ENCODE results near the gene RGS3.

Gene RGS3

GRCh38 chr9:113558632-113559502, 95.3 kb downstream of the RGS3 start:
- DNase-seq, result peak; percentile 48

- DNase-seq, result no peak
These were observed 96.6 kb downstream of the RGS3 start for GRCh38 chr9:113559834-113560800.

GRCh38 chr9:113562653-113563381, 99.3 kb downstream of the RGS3 start:
- no peak for DNase-seq

GRCh38 chr9:113563826-113564497, 100.4 kb downstream of the RGS3 start:
- DNase-seq, result no peak

- DNase-seq, result no peak
These were observed 101.1 kb downstream of the RGS3 start for GRCh38 chr9:113564498-113565237.

GRCh38 chr9:113566016-113566711, 102.6 kb downstream of the RGS3 start:
- no peak for DNase-seq

- no peak for DNase-seq
These were observed 103.2 kb downstream of the RGS3 start for GRCh38 chr9:113566712-113567071.

GRCh38 chr9:113567361-113568080, 104.0 kb downstream of the RGS3 start:
- DNase-seq, result no peak

GRCh38 chr9:113568081-113568435, 104.5 kb downstream of the RGS3 start:
- DNase-seq, result no peak

GRCh38 chr9:113568571-113569321, 105.2 kb downstream of the RGS3 start:
- peak; percentile 88 for DNase-seq

GRCh38 chr9:113569472-113570060, 106.0 kb downstream of the RGS3 start:
- DNase-seq, result no peak

- DNase-seq, result no peak
These were observed 106.6 kb downstream of the RGS3 start for GRCh38 chr9:113570106-113570505.

GRCh38 chr9:113570749-113571711, 107.5 kb downstream of the RGS3 start:
- DNase-seq, result no peak

GRCh38 chr9:113572076-113572861, 108.7 kb downstream of the RGS3 start:
- no peak for DNase-seq

GRCh38 chr9:113573046-113573958, 109.8 kb downstream of the RGS3 start:
- no peak for DNase-seq

GRCh38 chr9:113573959-113574352, 110.4 kb downstream of the RGS3 start:
- DNase-seq, result no peak
